Gastroesophageal sphincter (tissue), 4 donors: ENCODE data around the gene MSH3. TPM values are rescaled to one million over a fixed set of nuclear protein-coding genes. Genes with fewer than 3 reads are reported as not detected.
A peak's percentile ranks its signal among the peaks of the same experiment; 100 is the strongest.

Experiments used
- ATAC-seq: fragments of 150-250 bp; one replicate; pipeline ENCODE4 v1.9.1; 2016; ENCODE audit warnings: mild to moderate bottlenecking, moderate library complexity
- H3K27ac ChIP-seq, 4 donors: fragments of 200-600 bp; sonication (generic) in 3 of 4; 1 replicate in 3 of 4; 2 replicates in 1 of 4; pipeline ENCODE4 v1.5.1; 2016 to 2019
- H3K27me3 ChIP-seq: fragments of 200-600 bp; sonication (generic); one replicate; pipeline ENCODE4 v1.5.1; 2019
- H3K36me3 ChIP-seq, 2 donors: fragments of 200-600 bp; sonication (generic); one replicate each; pipeline ENCODE4 v1.5.1; 2019; ENCODE audit warnings: control low read depth in 1 of 2
- H3K4me1 ChIP-seq, 3 donors: fragments of 200-600 bp; sonication (generic); 1 replicate in 2 of 3; 2 replicates in 1 of 3; pipeline ENCODE4 v1.5.1; 2016 to 2019; ENCODE audit warnings: control low read depth in 2 of 3
- H3K4me3 ChIP-seq, 2 donors: fragments of 200-600 bp; sonication (generic); one replicate each; pipeline ENCODE4 v1.5.1; 2019; ENCODE audit warnings: mild to moderate bottlenecking in 1 of 2, moderate library complexity in 1 of 2
- H3K9me3 ChIP-seq, 3 donors: fragments of 200-600 bp; sonication (generic); one replicate each; pipeline ENCODE4 v1.5.1; 2017 to 2019; ENCODE audit warnings: control low read depth in 2 of 3
- EP300 ChIP-seq: sonication (generic); formaldehyde crosslinking; IDR thresholded peaks from one replicate; pipeline ENCODE4 v1.6.1; 2017; ENCODE audit warnings: antibody characterized with exemption, mild to moderate bottlenecking
- POLR2A ChIP-seq, 2 donors: fragments of 450-650 bp; IDR thresholded peaks; one replicate each; pipeline ENCODE4 v1.6.1; 2017; ENCODE audit warnings: antibody characterized with exemption in 2 of 2, mild to moderate bottlenecking in 2 of 2, moderate library complexity in 1 of 2
- POLR2AphosphoS5 ChIP-seq: sonication (generic); formaldehyde crosslinking; IDR thresholded peaks from one replicate; pipeline ENCODE4 v1.6.1; 2017; ENCODE audit warnings: antibody characterized with exemption
- WGBS, 2 donors: methylation state at CpG; one replicate each; pipeline ENCODE4 v1.1.5; 2018; ENCODE audit warnings: low coverage in 1 of 2; 5-methylcytosine and 5-hydroxymethylcytosine counted together
- total RNA-seq, 4 donors: library from RNA; depleted of rRNA; stranded (reverse); fragments of >200 nt; gene quantifications; one replicate each; pipeline ENCODE4 v1.1.0, GENCODE V29; 2016
- TF ChIP-seq, protein P1 (sequence below), 4 experiments: fragments of 200-600 bp in 2 of 4; fragments of 450-650 bp in 2 of 4; sonication (generic) in 1 of 4; IDR thresholded peaks; one replicate each; pipeline ENCODE4 v1.5.1; 2017 to 2019; ENCODE audit warnings: antibody characterized with exemption in 4 of 4, mild to moderate bottlenecking in 2 of 4, moderate library complexity in 2 of 4

The MSH3 gene
- total RNA-seq, 4 donors from 2014 or later = 10.7 to 14.0 (median 12.0) TPM

DNA sequence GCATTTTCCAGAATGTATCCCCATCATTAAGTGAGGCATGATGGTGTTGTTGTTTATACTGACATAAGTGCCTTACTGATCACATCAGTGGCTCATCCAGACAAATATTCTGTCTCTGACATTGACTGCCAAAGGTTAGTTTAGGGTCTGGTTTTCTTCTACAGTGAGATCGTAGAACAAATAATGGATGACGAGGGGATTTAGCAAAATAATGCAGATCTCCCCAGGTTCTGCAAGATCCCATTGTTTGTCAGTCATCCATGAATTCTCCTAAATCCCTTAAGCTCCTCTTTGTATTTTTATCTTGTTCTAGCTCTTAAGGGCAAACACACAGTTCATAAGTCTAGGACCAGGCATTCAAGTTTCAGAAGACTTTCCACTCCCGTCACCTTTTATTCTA is 93.5 kb downstream of the MSH3 start:
- H3K27ac ChIP-seq = no peak overlapping the region
- peaks cover 0 to 55% of the 10 kb centered on the region in 2 donors for H3K36me3 ChIP-seq
- H3K27me3 ChIP-seq = no peaks in the 10 kb centered on the region
- ATAC-seq = no peak
- H3K9me3 ChIP-seq = no peaks in the 10 kb centered on the region
- H3K4me1 ChIP-seq = no peaks in the 10 kb centered on the region
- TF ChIP-seq POLR2AphosphoS5 = no peak
- TF ChIP-seq EP300 = no peak
- TF ChIP-seq, protein P1, sequence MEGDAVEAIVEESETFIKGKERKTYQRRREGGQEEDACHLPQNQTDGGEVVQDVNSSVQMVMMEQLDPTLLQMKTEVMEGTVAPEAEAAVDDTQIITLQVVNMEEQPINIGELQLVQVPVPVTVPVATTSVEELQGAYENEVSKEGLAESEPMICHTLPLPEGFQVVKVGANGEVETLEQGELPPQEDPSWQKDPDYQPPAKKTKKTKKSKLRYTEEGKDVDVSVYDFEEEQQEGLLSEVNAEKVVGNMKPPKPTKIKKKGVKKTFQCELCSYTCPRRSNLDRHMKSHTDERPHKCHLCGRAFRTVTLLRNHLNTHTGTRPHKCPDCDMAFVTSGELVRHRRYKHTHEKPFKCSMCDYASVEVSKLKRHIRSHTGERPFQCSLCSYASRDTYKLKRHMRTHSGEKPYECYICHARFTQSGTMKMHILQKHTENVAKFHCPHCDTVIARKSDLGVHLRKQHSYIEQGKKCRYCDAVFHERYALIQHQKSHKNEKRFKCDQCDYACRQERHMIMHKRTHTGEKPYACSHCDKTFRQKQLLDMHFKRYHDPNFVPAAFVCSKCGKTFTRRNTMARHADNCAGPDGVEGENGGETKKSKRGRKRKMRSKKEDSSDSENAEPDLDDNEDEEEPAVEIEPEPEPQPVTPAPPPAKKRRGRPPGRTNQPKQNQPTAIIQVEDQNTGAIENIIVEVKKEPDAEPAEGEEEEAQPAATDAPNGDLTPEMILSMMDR (IDR thresholded peaks at IDR 0.05) = no peak
- no peak for TF ChIP-seq POLR2A (IDR thresholded peaks at IDR 0.05)
- 87 to 90% methylated on average over 3 of the region's 3 CpGs for WGBS, 2 donors
- no peak overlapping the region for H3K4me3 ChIP-seq

DNA sequence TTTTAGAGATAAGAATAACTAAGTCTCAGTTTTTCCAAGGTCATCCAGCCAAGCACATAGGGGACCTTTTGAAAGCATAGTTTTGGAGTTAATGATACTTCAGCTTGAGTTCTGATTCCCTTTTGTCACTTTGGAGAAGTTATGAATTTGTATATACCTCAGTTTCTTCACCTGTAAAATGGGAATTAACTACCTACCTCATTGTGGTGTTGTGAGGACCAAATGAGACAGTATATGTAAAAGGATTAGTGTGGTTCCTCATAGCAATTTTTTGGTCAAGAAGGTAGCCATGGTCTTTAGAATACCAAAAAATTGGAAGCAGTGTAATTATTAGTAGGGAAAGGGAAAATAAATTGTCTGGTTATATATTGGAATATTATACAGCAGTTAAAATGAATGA is 98.0 kb downstream of the MSH3 start:
- no peaks in the 10 kb centered on the region for H3K9me3 ChIP-seq
- H3K4me3 ChIP-seq = no peak overlapping the region
- H3K4me1 ChIP-seq = no peaks in the 10 kb centered on the region
- peaks cover 0 to 21% of the 10 kb centered on the region in 2 donors for H3K36me3 ChIP-seq
- ATAC-seq = no peak
- no peaks in the 10 kb centered on the region for H3K27me3 ChIP-seq
- TF ChIP-seq POLR2A (IDR thresholded peaks at IDR 0.05) (no peak), EP300 (no peak), POLR2AphosphoS5 (no peak)
- TF ChIP-seq, protein P1 (IDR thresholded peaks at IDR 0.05) = no peak
- no peak overlapping the region for H3K27ac ChIP-seq

DNA sequence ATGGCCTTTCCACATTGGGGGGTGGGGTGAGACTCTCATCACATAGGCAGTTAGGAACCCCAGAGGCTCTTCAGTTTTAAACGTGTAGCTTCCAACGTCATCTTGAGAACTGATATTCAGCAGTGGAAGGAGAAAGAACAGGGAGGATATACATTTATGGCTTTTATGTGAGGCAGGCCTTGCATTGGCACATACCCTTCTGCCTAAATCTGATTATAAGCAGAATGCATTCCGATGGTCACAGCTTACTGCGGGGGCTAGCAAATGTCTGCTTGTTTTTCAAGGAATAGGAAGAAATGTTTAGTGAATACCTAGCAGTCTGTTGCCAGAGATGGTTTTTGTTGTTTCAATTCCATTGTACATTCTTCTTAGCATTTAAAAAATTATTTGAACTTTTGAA is 99.3 kb downstream of the MSH3 start:
- Histone ChIP-seq H3K4me1 (no peaks in the 10 kb centered on the region), H3K4me3 (no peak overlapping the region), H3K27me3 (no peaks in the 10 kb centered on the region), H3K36me3 (peaks cover 0 to 12% of the 10 kb centered on the region in 2 donors), H3K9me3 (no peaks in the 10 kb centered on the region), H3K27ac (no peak overlapping the region)
- no peak for ATAC-seq
- no peak for TF ChIP-seq POLR2A (IDR thresholded peaks at IDR 0.05)
- 72 to 85% methylated on average over 4 of the region's 4 CpGs for WGBS, 2 donors

DNA sequence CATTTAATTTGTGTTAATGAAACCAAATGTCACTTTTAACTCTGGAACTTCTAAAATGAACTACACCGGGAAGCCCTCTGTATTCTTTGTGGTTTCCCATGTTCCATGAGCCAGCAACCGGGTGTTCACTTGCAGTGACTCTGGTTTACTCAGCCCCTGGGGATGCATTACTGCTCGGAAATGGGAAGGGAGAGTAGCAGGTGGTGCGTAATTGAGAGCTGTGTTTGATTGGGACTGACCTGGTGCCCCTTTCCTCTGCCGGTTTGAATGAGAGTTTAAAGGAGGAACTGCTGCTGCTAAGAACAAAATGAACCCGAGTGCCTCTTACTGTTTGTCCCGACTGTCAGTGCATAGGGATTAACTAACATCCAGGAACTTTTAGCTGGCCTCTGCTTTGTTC is 100.4 kb downstream of the MSH3 start:
- peak; percentile 57 for ATAC-seq
- H3K27ac ChIP-seq = peak overlapping the region in 1 of 4 donors; percentile 16
- no peaks in the 10 kb centered on the region for H3K4me1 ChIP-seq
- TF ChIP-seq POLR2A (IDR thresholded peaks at IDR 0.05) = no peak
- TF ChIP-seq POLR2AphosphoS5 = no peak
- TF ChIP-seq, protein P1 (IDR thresholded peaks at IDR 0.05) = no peak
- TF ChIP-seq EP300 = no peak
- 45 to 73% methylated on average over 2 to 7 of the region's 7 CpGs for WGBS, 2 donors
- H3K27me3 ChIP-seq = no peaks in the 10 kb centered on the region
- no peak overlapping the region for H3K4me3 ChIP-seq
- peaks cover 0 to 3% of the 10 kb centered on the region in 2 donors for H3K36me3 ChIP-seq
- H3K9me3 ChIP-seq = no peaks in the 10 kb centered on the region

DNA sequence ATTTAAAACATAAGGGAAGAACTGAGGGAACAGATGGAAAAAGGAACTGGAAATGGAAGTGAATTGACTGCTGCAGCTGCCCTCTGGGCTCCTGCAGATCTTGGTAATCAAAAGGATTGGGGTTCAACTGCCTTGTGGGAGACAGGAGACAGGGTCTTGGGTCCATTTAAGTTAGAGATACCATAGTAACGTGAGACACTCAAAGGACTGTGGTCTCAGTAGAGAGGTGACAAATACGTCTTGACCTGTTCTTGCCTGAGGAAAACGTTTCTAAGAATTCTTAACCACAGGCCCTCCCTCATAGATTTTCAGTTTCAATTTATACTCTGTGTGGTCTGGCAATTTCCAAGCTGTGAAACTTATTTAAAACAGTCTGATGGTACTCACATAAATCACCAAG is 101.2 kb downstream of the MSH3 start:
- Histone ChIP-seq H3K27me3 (no peaks in the 10 kb centered on the region), H3K36me3 (peaks cover 0 to 5% of the 10 kb centered on the region in 2 donors), H3K9me3 (no peaks in the 10 kb centered on the region), H3K27ac (no peak overlapping the region), H3K4me1 (no peaks in the 10 kb centered on the region), H3K4me3 (no peak overlapping the region)
- ATAC-seq = no peak
- 62 to 66% methylated on average over 3 of the region's 3 CpGs for WGBS, 2 donors
- TF ChIP-seq POLR2AphosphoS5 = no peak
- TF ChIP-seq, protein P1 (IDR thresholded peaks at IDR 0.05) = no peak
- TF ChIP-seq EP300 = no peak
- no peak for TF ChIP-seq POLR2A (IDR thresholded peaks at IDR 0.05)
